ENCODE measurements around the gene IL21. TPM values are rescaled to one million over a fixed set of nuclear protein-coding genes. Genes with fewer than 3 reads are reported as not detected.

The IL21 gene
- total RNA-seq, 1 experiment from 2014 or later, result not detected

- POLR2A ChIA-PET, result interaction anchor here (0.6 to 0.7 kb wide), 2 partner anchors 114 to 640 kb away, joined by 3 to 6 read pairs; no protein-coding TSS in a partner anchor
Measured at GRCh38 chr4:122617597-122618593, 3.0 kb downstream of the IL21 start.

GRCh38 chr4:122616915-122617596 lies 3.8 kb downstream of the IL21 start:
- no peaks in the 10 kb centered on the region for H3K36me3 Mint-ChIP-seq
- TF ChIP-seq PRDM15 (CRISPR knock-in tag; IDR thresholded peaks at IDR 0.05), result no peak
- TF ChIP-seq KAT7 (CRISPR knock-in tag; IDR thresholded peaks at IDR 0.05; ENCODE audit: borderline replicate concordance), result no peak
- TF ChIP-seq IRF2 (CRISPR knock-in tag; IDR thresholded peaks at IDR 0.05; ENCODE audit: borderline replicate concordance, low read depth), result no peak
- no peak for TF ChIP-seq CREB1 (CRISPR knock-in tag; IDR thresholded peaks at IDR 0.05)
- TF ChIP-seq ZMAT4 (CRISPR knock-in tag; IDR thresholded peaks at IDR 0.05), result no peak
- TF ChIP-seq ESRRA (CRISPR knock-in tag; IDR thresholded peaks at IDR 0.05; ENCODE audit: borderline replicate concordance), result no peak
- no peak for TF ChIP-seq ERG (CRISPR knock-in tag; IDR thresholded peaks at IDR 0.05)
- no peak for TF ChIP-seq TEAD4 (CRISPR knock-in tag; IDR thresholded peaks at IDR 0.05)
- no peak for TF ChIP-seq ARID4B (CRISPR knock-in tag; IDR thresholded peaks at IDR 0.05; ENCODE audit: borderline replicate concordance)
- ATAC-seq (no peak), DNase-seq (ENCODE audit: low spot score) (no peak)
- no peaks in the 10 kb centered on the region for H3K9me3 Mint-ChIP-seq
- POLR2A ChIA-PET, result no interaction called here
- H3K27ac Mint-ChIP-seq, result no peak overlapping the region
- CTCF ChIA-PET, result no interaction called here
- H3K4me3 Mint-ChIP-seq, result no peak overlapping the region
- peaks cover 27% of the 10 kb centered on the region for H3K4me1 Mint-ChIP-seq
- H3K27me3 Mint-ChIP-seq (ENCODE audit: low read depth), result no peaks in the 10 kb centered on the region

More at GRCh38 chr4:122617597-122618593, 3.0 kb downstream of the IL21 start:
- CTCF ChIA-PET, result interaction anchor here (0.7 to 0.9 kb wide), 2 partner anchors 40 to 99 kb away, joined by 3 read pairs; no protein-coding TSS in a partner anchor
- H3K36me3 Mint-ChIP-seq, result no peaks in the 10 kb centered on the region
- H3K4me1 Mint-ChIP-seq, result peaks cover 27% of the 10 kb centered on the region
- TF ChIP-seq MXD4 (CRISPR knock-in tag; IDR thresholded peaks at IDR 0.05; ENCODE audit: borderline replicate concordance), result no peak
- TF ChIP-seq USF2 (CRISPR knock-in tag; IDR thresholded peaks at IDR 0.05), result no peak
- no peak for TF ChIP-seq CREB1 (CRISPR knock-in tag; IDR thresholded peaks at IDR 0.05)
- no peak for TF ChIP-seq E2F5 (CRISPR knock-in tag; IDR thresholded peaks at IDR 0.05)
- no peak for TF ChIP-seq CDX4 (CRISPR knock-in tag; IDR thresholded peaks at IDR 0.05; ENCODE audit: borderline replicate concordance)
- no peak for TF ChIP-seq FOXJ3 (CRISPR knock-in tag; IDR thresholded peaks at IDR 0.05; ENCODE audit: borderline replicate concordance)
- H3K4me3 Mint-ChIP-seq, result no peak overlapping the region
- DNase-seq (ENCODE audit: low spot score), result no peak
- H3K27ac Mint-ChIP-seq, result no peak overlapping the region
- no peaks in the 10 kb centered on the region for H3K27me3 Mint-ChIP-seq (ENCODE audit: low read depth)
- H3K9me3 Mint-ChIP-seq, result no peaks in the 10 kb centered on the region
- peak; percentile 63 for ATAC-seq
